Measurements from ENCODE around the gene RFNG. TPM values are rescaled to one million over a fixed set of nuclear protein-coding genes. Genes with fewer than 3 reads are reported as not detected.

RFNG gene
- total RNA-seq, 1 donor, result 13.7 TPM

DNA sequence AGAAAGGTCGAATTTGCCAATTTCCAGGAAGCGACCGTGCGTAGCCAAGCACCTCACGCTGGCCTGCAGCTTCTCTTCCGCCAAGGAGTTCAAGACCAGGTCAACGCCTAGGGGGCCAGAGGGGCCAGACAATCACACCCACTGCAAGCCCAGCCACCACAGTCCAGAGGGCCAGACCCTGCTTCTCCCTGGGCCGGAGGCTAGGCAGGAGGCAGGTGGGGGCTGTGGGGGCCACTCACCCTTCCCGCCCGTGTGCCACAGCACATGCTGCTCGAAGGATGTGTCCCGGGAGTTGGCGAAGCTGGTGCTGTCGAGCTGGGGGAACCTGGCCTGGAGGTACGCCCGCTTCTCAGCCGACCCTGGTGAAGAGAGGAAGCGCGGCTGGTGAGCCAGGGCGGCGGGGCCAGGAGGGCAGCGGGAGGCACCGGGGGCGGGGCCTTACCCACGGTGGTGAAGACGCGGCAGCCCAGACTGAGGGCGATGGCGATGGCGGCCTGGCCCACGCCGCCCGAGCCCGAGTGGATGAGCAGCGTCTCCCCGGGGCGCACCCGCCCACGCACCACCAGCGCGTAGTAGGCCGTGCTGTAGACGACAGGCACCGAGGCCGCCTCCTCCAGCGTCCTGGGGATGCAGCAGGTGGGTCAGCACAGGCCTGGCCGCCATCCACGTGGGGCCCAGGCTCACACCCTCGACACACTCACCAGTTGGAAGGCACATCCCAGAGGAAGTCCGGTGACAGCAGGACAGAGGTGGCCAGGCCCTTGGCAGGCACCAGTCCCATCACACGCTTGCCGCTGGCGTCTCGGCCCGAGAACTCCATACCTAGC is 32.1 kb upstream of the RFNG start:
- Histone ChIP-seq H3K27me3 (ENCODE audit: insufficient read depth, low read length) (no peaks in the 10 kb centered on the region), H3K9me3 (ENCODE audit: low read depth, low read length) (no peaks in the 10 kb centered on the region), H3K4me3 (ENCODE audit: low read length) (no peak overlapping the region), H3K4me1 (ENCODE audit: insufficient read depth, low read length) (no peaks in the 10 kb centered on the region)

DNA sequence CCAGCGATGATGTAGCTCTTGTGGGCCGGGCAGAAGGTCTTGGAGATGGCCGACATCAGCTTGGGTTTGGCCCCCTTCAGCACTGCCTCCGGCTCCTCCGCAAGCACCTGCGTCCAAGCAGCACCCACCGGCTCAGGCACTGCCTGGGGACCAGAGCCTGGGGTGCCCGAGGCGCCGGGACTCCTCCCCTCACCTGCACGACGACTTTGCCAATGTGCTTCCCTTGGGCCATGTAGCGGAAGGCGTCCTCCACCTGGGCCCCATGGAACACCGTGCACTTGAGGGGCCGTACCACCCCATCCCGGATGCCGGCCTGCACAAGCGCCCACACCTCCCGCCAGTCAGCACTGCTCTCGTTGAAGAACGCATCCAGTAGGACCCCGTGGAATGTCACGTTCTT is 31.4 kb upstream of the RFNG start:
- Histone ChIP-seq H3K4me3 (ENCODE audit: low read length) (no peak overlapping the region), H3K27me3 (ENCODE audit: insufficient read depth, low read length) (no peaks in the 10 kb centered on the region), H3K9me3 (ENCODE audit: low read depth, low read length) (no peaks in the 10 kb centered on the region), H3K4me1 (ENCODE audit: insufficient read depth, low read length) (no peaks in the 10 kb centered on the region)

DNA sequence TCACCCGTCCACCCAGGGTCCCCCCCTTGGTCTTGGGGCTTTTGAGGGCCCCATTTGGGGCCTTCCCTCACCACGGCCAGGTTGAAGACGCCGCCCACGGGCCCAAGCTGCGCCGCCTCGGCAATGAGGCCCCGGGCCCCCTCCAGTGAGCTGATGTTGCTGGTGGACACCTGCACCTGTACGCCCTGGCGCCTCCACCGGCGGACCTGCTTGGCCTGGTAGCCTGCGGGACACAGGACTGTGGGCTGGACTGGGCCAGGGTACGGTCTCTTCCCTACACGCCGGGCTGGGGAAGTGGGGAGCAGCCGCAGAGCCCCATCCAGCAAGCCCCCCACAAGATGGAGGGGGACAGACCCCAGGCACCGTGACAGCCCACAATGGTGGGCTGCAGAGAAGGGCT is 30.8 kb upstream of the RFNG start:
- Histone ChIP-seq H3K9me3 (ENCODE audit: low read depth, low read length) (no peaks in the 10 kb centered on the region), H3K27me3 (ENCODE audit: insufficient read depth, low read length) (no peaks in the 10 kb centered on the region), H3K4me1 (ENCODE audit: insufficient read depth, low read length) (no peaks in the 10 kb centered on the region), H3K4me3 (ENCODE audit: low read length) (no peak overlapping the region)

DNA sequence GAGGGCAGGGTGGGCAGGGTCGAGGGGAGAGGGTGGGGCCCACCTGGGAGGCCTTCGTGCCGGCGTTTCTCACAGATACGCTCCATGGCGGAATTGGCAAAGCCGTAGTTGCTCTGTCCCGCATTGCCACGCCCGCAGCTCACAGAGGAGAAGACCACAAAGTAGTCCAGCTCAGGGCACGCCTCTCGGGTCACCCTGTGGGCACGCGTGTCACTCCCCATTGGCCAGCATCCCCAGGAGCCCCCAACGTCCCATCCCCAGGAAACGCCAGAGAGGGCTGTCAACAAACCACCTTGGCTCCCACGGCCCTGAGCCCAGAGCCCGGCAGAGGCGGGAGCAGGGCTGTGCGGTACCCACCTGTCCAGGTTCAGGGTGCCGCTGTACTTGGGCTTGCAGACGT is 30.4 kb upstream of the RFNG start:
- Histone ChIP-seq H3K4me3 (ENCODE audit: low read length) (no peak overlapping the region), H3K4me1 (ENCODE audit: insufficient read depth, low read length) (no peaks in the 10 kb centered on the region), H3K9me3 (ENCODE audit: low read depth, low read length) (no peaks in the 10 kb centered on the region), H3K27me3 (ENCODE audit: insufficient read depth, low read length) (no peaks in the 10 kb centered on the region)

DNA sequence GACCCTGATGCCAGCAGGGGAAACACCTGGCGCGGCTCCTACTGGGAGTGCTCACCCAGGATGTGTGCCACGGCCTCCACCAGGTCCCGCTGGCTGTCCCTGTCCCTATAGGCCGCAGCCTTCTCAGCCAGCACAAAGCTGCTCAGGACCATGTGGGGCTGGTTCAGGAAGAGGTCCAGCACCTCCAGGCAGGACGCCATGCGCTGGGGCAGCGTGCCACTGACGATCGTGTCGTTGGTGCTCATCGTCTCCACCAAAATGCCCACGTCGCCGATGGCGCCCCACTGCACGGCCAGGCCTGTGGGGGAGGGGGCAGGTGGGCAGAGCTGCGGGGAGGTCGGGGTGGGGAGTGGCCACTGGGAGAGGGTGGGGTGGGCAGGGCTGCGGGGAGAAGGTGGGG is 29.9 kb upstream of the RFNG start:
- H3K4me1 ChIP-seq (ENCODE audit: insufficient read depth, low read length), result no peaks in the 10 kb centered on the region
- no peaks in the 10 kb centered on the region for H3K9me3 ChIP-seq (ENCODE audit: low read depth, low read length)
- no peaks in the 10 kb centered on the region for H3K27me3 ChIP-seq (ENCODE audit: insufficient read depth, low read length)
- H3K4me3 ChIP-seq (ENCODE audit: low read length), result no peak overlapping the region

DNA sequence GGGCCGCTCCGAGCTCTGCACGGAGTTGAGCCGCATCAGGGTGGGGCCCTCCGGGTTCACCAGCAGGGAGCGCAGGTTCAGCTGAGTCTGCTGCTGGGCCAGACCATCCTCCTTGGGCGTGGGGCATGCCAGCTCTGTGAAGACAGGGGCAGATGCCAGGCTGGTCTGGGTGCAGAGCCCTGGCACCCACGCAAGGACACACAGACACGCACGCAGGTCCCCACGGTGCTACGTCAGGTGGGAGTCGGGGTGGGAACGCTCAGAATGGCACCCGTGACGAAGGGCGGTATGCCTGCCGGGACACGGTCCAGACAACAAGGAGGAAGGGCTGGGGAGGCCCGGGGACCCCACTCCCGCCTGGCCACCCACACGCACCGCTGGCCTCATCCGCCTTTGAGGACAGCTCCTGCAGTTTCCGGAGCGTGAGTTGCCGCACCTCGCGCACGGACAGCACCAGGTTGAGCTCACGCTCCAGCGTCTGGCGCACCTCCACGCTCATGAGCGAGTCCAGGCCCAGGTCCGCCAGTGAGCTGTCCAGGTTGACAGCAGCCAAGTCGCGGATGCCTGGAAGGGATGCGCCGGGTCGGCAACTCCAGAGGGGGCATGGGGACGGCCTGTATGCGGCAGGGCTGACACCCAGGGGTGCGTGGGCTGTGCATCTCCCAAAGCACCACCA is 29.3 kb upstream of the RFNG start:
- Histone ChIP-seq H3K4me3 (ENCODE audit: low read length) (no peak overlapping the region), H3K27me3 (ENCODE audit: insufficient read depth, low read length) (no peaks in the 10 kb centered on the region), H3K4me1 (ENCODE audit: insufficient read depth, low read length) (no peaks in the 10 kb centered on the region), H3K9me3 (ENCODE audit: low read depth, low read length) (no peaks in the 10 kb centered on the region)

DNA sequence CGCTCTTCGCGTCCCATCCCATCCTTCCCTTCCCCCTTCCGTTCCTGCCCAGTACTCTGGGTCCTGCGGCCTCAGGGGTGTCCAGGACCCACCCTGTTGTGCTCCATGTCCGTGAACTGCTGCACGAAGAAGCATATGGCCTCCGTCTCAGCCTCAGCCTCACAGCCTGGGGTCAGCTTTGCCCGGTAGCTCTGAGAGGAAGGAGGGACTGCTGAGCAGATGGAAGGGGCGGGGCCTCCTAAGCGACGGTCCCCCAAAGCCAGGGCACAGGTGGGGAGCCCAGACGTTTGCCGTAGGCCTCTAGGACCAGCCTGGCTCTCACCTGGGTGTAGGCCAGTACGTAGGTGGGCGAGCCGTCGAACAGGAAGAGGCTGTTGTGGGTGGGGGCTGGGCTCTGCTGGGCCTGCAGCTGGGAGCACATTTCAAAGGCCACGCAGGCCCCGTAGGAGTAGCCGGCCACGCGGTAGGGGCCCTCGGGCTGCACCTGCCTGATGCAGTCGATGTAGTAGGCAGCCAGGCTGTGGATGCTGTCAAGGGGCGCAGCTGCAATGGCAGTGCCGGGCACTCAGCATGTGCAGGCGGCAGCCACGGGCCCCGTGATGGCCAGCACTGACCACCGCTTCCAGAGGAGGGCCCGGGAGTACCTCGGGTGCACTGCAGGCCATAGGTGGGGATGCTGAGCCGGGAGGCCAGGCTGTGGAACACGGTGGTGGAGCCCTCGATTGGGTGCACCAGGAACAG is 28.6 kb upstream of the RFNG start:
- Histone ChIP-seq H3K4me1 (ENCODE audit: insufficient read depth, low read length) (no peaks in the 10 kb centered on the region), H3K4me3 (ENCODE audit: low read length) (no peak overlapping the region), H3K27me3 (ENCODE audit: insufficient read depth, low read length) (no peaks in the 10 kb centered on the region), H3K9me3 (ENCODE audit: low read depth, low read length) (no peaks in the 10 kb centered on the region)

DNA sequence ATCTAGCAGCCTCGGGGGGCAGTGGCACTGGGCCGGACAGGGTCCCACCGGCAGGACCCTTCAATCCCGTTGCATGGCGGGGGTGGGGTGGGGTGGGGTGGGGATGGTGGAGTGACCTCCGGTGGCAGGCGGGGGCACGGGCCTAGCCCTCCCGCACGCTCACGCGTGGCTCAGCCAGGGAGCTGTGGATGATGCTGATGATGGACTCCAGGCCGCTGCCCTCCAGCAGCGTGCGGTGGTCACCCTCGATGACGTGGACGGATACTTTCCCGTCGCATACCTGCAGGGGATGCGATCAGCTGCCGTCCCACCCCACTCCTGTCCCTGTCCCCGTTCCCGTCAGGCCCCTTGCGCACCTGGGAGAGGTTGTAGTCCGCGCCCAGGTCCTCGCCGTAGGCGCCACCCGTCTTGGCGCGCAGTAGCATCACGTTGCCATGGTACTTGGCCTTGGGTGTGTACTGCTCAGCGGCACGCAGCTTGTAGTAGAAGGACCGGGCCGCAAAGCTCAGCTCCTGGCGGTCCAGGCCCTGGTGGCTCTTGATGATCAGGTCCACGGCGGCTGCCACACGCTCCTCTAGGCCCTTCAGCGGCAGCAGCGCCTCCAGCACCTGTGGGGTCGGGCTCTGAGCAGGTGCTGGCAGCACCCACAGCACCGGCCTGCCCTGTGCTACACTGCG is 27.5 kb upstream of the RFNG start:
- no peaks in the 10 kb centered on the region for H3K9me3 ChIP-seq (ENCODE audit: low read depth, low read length)
- H3K4me1 ChIP-seq (ENCODE audit: insufficient read depth, low read length), result no peaks in the 10 kb centered on the region
- H3K27me3 ChIP-seq (ENCODE audit: insufficient read depth, low read length), result no peaks in the 10 kb centered on the region
- H3K4me3 ChIP-seq (ENCODE audit: low read length), result no peak overlapping the region

DNA sequence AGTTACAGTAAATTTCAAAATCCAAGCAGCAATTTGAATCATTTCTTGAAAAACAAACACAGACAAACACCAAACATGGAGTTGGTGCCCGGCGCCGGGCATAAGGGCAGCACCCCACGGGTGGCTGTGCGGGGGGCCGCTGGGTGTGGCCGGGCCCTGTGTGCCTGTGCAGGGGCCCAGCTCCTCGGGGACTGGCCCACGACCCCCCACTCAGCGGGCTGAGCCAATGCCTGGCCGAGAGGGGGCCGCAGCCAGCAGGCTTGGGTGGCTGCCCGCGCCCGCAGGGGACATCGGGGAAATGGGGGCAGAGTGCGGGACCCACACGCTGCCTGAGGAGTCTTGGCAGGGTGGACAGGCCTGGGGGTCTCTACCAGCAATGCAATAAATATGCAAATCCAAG is 26.8 kb upstream of the RFNG start:
- Histone ChIP-seq H3K9me3 (ENCODE audit: low read depth, low read length) (no peaks in the 10 kb centered on the region), H3K27me3 (ENCODE audit: insufficient read depth, low read length) (no peaks in the 10 kb centered on the region), H3K4me3 (ENCODE audit: low read length) (no peak overlapping the region), H3K4me1 (ENCODE audit: insufficient read depth, low read length) (no peaks in the 10 kb centered on the region)

DNA sequence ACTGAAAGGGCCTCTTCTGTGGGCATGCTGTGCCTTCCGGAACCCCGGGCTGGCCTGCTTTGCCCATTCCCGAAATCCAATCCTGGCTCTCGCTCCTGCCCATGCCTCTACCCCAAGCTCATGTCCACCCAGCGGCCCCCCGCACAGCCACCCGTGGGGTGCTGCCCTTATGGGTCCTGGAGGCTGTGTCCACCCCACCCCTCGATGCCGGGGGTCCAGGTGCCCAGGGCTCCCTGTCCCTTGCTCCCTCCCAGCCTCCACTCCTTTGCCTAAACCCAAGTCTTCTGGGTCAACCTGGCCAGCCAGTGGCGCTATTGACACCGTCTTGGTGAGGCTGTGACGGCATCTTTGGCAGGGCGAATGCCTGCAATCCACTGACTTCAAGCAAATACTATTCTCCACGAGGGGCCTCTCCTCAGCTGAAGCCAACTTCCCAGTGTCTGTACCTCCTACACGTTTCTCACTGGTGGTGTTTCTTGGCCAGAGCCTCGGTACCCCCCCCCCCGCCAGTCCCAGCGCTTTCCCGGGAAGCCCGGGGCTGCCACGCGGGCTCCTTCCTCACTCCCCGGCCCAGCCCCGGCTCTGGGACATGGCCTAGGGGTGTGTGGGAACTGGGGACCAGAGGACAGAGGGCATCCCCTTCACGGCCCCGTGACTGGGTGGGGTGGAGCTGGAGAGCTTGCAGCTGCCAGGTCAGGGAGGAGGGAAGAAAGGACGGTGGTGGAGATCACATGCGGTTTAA is 26.2 kb upstream of the RFNG start:
- Histone ChIP-seq H3K4me1 (ENCODE audit: insufficient read depth, low read length) (no peaks in the 10 kb centered on the region), H3K9me3 (ENCODE audit: low read depth, low read length) (no peaks in the 10 kb centered on the region), H3K4me3 (ENCODE audit: low read length) (no peak overlapping the region), H3K27me3 (ENCODE audit: insufficient read depth, low read length) (no peaks in the 10 kb centered on the region)

DNA sequence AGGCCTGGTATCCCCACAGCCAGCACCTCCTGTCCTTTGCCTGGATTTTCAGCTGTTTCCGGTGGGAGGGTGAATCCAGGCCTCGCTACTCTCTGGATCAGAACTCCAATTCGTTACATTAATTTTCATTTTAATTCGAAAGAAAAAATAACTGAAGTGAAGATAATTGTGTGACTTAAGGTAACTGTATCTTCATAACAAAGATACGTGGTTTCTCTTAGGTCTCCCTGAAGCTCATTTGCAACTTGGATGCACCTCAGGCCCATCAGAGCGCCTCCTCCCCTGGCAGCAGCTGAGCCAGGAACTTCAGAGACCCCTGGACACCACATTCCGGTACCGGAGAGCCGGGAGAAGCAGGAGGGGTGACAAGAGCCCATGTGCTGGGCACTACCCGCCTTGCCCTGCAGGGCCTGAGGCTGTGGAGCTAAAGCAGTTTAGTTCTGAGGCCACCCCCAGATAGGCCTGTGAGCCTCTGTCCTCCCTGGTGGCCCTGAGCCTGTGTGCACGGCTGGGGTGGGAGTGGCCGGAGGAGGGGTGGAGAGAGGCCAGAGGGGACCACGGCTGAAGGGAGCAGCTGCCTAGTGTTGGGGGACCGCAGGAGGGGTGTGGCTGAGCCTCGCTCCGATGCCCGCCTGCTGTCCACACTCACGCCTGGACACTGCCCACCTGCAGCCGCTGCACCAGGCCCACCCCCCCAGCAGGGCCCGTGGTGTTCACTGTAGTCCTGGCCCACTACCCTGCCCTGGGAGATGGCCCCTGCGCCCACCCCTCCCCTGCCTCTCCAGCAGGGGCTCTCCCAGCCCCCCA is 25.4 kb upstream of the RFNG start:
- H3K4me1 ChIP-seq (ENCODE audit: insufficient read depth, low read length), result no peaks in the 10 kb centered on the region
- H3K4me3 ChIP-seq (ENCODE audit: low read length), result no peak overlapping the region
- H3K9me3 ChIP-seq (ENCODE audit: low read depth, low read length), result no peaks in the 10 kb centered on the region
- H3K27me3 ChIP-seq (ENCODE audit: insufficient read depth, low read length), result no peaks in the 10 kb centered on the region

DNA sequence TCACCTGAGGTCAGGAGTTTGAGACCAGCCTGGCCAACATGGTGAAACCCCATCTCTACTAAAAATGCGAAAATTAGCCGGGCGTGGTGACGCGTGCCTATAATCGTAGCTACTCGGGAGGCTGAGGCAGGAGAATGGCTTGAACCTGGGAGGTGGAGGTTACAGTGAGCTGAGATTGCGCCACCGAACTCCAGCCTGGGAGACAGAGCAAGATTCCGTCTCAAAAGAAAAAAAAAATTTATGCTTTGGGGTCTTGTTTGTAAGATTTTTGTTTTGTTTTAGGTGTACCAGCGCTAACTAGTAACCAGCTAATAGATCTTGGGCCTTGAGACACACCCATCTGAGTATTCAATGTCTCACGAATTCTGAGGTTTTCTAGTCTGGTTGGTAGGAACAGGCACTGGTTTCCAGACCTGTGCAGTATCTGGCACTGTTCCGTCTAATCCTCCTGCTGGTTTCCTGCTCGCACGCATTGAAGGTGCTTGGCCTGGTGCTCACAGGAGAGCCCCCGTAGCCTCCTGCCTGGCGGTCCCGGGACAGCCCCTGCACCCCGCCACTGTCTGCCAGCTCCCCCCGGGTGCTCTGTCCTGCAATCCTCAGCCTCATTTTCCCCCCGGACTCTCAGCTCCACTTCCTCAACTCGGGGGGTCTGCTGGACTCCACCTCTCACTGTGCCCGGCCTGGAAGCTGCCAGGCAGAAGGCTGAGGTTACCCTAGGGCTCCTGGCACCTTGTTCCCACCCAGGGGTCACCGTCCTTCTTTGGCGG is 24.6 kb upstream of the RFNG start:
- no peak overlapping the region for H3K4me3 ChIP-seq (ENCODE audit: low read length)

DNA sequence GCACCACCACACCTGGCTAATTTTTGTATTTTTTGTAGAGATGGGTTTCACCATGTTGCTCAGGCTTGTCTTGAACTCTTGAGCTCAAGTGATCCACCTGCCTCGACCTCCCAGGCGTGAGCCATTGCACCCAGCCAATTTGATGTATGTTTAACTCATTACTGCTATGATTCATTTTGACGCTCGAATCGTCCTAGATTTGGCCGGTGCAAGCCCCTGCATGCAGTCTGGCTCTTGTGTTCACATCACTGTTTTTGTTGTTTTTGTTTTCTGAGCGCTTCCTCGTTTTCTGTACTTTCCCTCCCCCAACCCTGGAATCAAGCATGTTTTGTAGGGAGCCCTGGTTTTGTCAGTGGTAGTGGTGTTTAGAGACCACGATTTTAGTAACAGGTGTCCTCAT is 21.8 kb upstream of the RFNG start:
- Histone ChIP-seq H3K4me1 (ENCODE audit: insufficient read depth, low read length) (no peaks in the 10 kb centered on the region), H3K27me3 (ENCODE audit: insufficient read depth, low read length) (no peaks in the 10 kb centered on the region), H3K4me3 (ENCODE audit: low read length) (no peak overlapping the region), H3K9me3 (ENCODE audit: low read depth, low read length) (no peaks in the 10 kb centered on the region)

More for the DNA sequence above, 24.6 kb upstream of the RFNG start:
- H3K9me3 ChIP-seq (ENCODE audit: low read depth, low read length), result no peaks in the 10 kb centered on the region
- no peaks in the 10 kb centered on the region for H3K27me3 ChIP-seq (ENCODE audit: insufficient read depth, low read length)
- H3K4me1 ChIP-seq (ENCODE audit: insufficient read depth, low read length), result no peaks in the 10 kb centered on the region
